Liver (tissue), 9 donors: ENCODE results near the gene ST6GALNAC4. TPM values are rescaled to one million over a fixed set of nuclear protein-coding genes. Genes with fewer than 3 reads are reported as not detected.

Source experiments
- DNase-seq: peaks from one replicate; pipeline ENCODE4 v3.0.0-alpha.2; 2017; ENCODE audit warnings: low spot score
- H3K27ac ChIP-seq, 2 donors: one replicate each; pipeline ENCODE4 v1.7.0; 2013; ENCODE audit warnings: inconsistent platforms in 2 of 2, low read length in 2 of 2, control low read depth in 1 of 2, low read depth in 1 of 2, mild to moderate bottlenecking in 1 of 2
- H3K27me3 ChIP-seq, 4 donors: one replicate each; pipeline versions ENCODE4 v1.6.1 to v1.7.0; 2013; ENCODE audit warnings: low read length in 3 of 4, inconsistent platforms in 1 of 4, mild to moderate bottlenecking in 1 of 4, moderate library complexity in 1 of 4; ENCODE audit not compliant: control insufficient read depth in 4 of 4, insufficient read depth in 4 of 4
- H3K36me3 ChIP-seq, 4 donors: one replicate each; pipeline versions ENCODE4 v1.6.1 to v1.7.0; 2013; ENCODE audit warnings: low read length in 3 of 4, mild to moderate bottlenecking in 3 of 4, low read depth in 1 of 4, moderate library complexity in 1 of 4; ENCODE audit not compliant: control insufficient read depth in 4 of 4, insufficient read depth in 3 of 4
- H3K4me1 ChIP-seq, 4 donors: one replicate each; pipeline versions ENCODE4 v1.6.1 to v1.7.0; 2013; ENCODE audit warnings: low read length in 3 of 4, mild to moderate bottlenecking in 3 of 4, moderate library complexity in 1 of 4; ENCODE audit not compliant: control insufficient read depth in 4 of 4, insufficient read depth in 4 of 4
- H3K4me3 ChIP-seq, 3 donors: one replicate each; pipeline versions ENCODE4 v1.6.1 to v1.7.0; 2013; ENCODE audit warnings: low read length in 3 of 3, control low read depth in 1 of 3, low read depth in 1 of 3, mild to moderate bottlenecking in 1 of 3
- H3K9ac ChIP-seq, 2 donors: one replicate each; pipeline ENCODE4 v1.7.0; 2013; ENCODE audit warnings: low read length in 2 of 2, mild to moderate bottlenecking in 2 of 2, moderate library complexity in 2 of 2, control low read depth in 1 of 2, low read depth in 1 of 2
- H3K9me3 ChIP-seq, 4 donors: one replicate each; pipeline versions ENCODE4 v1.6.1 to v1.7.0; 2013; ENCODE audit warnings: low read length in 3 of 4; ENCODE audit not compliant: control insufficient read depth in 4 of 4
- FOXA1 ChIP-seq: IDR thresholded peaks from 2 replicates; pipeline ENCODE4 v1.6.1; 2016; ENCODE audit warnings: antibody characterized with exemption
- FOXA2 ChIP-seq: IDR thresholded peaks from 2 replicates; pipeline ENCODE4 v1.6.1; 2016; ENCODE audit warnings: antibody characterized with exemption
- GABPA ChIP-seq, 2 donors: IDR thresholded peaks in 1 of 2; conservative IDR thresholded peaks in 1 of 2; 2 replicates each; pipeline ENCODE4 v1.6.1; 2016; ENCODE audit warnings: antibody characterized with exemption in 2 of 2, mild to moderate bottlenecking in 1 of 2, moderate library complexity in 1 of 2
- HNF4A ChIP-seq, 2 donors: conservative IDR thresholded peaks; 2 replicates each; pipeline ENCODE4 v1.6.1; 2016; ENCODE audit warnings: antibody characterized with exemption in 2 of 2, mild to moderate bottlenecking in 2 of 2
- HNF4G ChIP-seq: IDR thresholded peaks from 2 replicates; pipeline ENCODE4 v1.6.1; 2016; ENCODE audit warnings: antibody characterized with exemption
- JUND ChIP-seq, 2 donors: IDR thresholded peaks; 2 replicates each; pipeline ENCODE4 v1.6.1; 2016; ENCODE audit warnings: antibody characterized with exemption in 2 of 2
- MAX ChIP-seq: IDR thresholded peaks from 2 replicates; pipeline ENCODE4 v1.6.1; 2016; ENCODE audit warnings: antibody characterized with exemption
- NR2F2 ChIP-seq: IDR thresholded peaks from 2 replicates; pipeline ENCODE4 v1.6.1; 2016; ENCODE audit warnings: antibody characterized with exemption
- RAD21 ChIP-seq, 2 donors: IDR thresholded peaks; 2 replicates each; pipeline ENCODE4 v1.6.1; 2016; ENCODE audit warnings: antibody characterized with exemption in 2 of 2, mild to moderate bottlenecking in 2 of 2
- REST ChIP-seq: IDR thresholded peaks from 2 replicates; pipeline ENCODE4 v1.6.1; 2016; ENCODE audit warnings: antibody characterized with exemption, mild to moderate bottlenecking
- RXRA ChIP-seq, 2 donors: IDR thresholded peaks; 2 replicates each; pipeline ENCODE4 v1.6.1; 2017 to 2018; ENCODE audit warnings: antibody characterized with exemption in 2 of 2, mild to moderate bottlenecking in 1 of 2
- SP1 ChIP-seq: IDR thresholded peaks from 2 replicates; pipeline ENCODE4 v1.6.1; 2018; ENCODE audit warnings: antibody characterized with exemption, mild to moderate bottlenecking
- TAF1 ChIP-seq: conservative IDR thresholded peaks from 2 replicates; pipeline ENCODE4 v1.6.1; 2016; ENCODE audit warnings: antibody characterized with exemption, mild to moderate bottlenecking
- WGBS: extraction: QIAGEN DNeasy Blood & Tissue Kit; methylation state at CpG from one replicate; pipeline ENCODE4 v1.1.7; 2013; 5-methylcytosine and 5-hydroxymethylcytosine counted together
- polyA plus RNA-seq, 2 donors: library from polyadenylated mRNA; stranded (reverse) in 1 of 2; unstranded in 1 of 2; fragments of 200-250 nt in 1 of 2; fragments of >200 nt in 1 of 2; fragmentation: Nextera tagmentation in 1 of 2; extraction: Ambion mirVana in 1 of 2; gene quantifications; one replicate each; pipeline versions ENCODE4 v1.2.1 to v1.2.3, GENCODE V29; 2013 to 2015
- total RNA-seq, 2 donors: library from RNA; depleted of rRNA; stranded (reverse); fragments of >200 nt; gene quantifications; one replicate each; pipeline ENCODE4 v1.2.3, GENCODE V29; 2014
- TF ChIP-seq, protein P1 (sequence below): fragments of 150-350 bp; IDR thresholded peaks from 2 replicates; pipeline ENCODE4 v1.5.1; 2017; ENCODE audit warnings: improper control_type of control experiment, low read depth, low read length; ENCODE audit not compliant: missing input control
- TF ChIP-seq, protein P2 (sequence below): IDR thresholded peaks from 2 replicates; pipeline ENCODE4 v1.6.1; 2016; ENCODE audit warnings: antibody characterized with exemption
- TF ChIP-seq, protein P3 (sequence below): IDR thresholded peaks from 2 replicates; pipeline ENCODE4 v1.6.1; 2016; ENCODE audit warnings: antibody characterized with exemption
- donor health status: healthy.
- donor health status: healthy.
- donor health status: healthy.
- donor health status: healthy.
- donor health status: healthy.

ST6GALNAC4 gene
- total and polyA plus RNA-seq, 4 donors = 2.5 to 83.7 (median 7.5) TPM

DNA sequence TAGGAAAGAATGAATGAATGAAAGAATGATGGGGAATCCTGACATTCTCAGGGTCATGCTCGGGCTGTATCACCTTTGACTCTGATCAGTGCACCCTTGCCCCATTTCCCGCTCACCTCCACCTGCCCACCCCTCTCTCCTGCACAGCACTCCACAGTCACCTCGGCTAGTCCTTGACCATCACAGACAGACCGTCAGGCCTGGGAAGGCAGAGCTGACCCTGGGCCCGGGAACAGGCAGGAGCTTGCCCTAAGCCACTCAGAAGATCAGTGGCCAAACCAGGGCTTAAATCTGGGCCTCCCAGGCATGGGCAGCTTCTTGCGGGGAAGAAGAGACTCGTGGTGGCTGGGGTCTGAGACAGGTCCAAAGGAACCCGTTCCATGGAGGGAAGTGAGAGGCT is 21.0 kb downstream of the ST6GALNAC4 start:
- 96% methylated on average over 8 of the region's 8 CpGs for WGBS
- TF ChIP-seq FOXA2 (no peak), RXRA (IDR thresholded peaks at IDR 0.05) (no peak), TAF1 (no peak), HNF4A (conservative IDR thresholded peaks at IDR 0.05) (no peak), MAX (no peak), HNF4G (no peak), NR2F2 (no peak), JUND (IDR thresholded peaks at IDR 0.05) (no peak), REST (no peak), RAD21 (IDR thresholded peaks at IDR 0.05) (no peak), SP1 (no peak), FOXA1 (no peak)
- TF ChIP-seq, protein P1, sequence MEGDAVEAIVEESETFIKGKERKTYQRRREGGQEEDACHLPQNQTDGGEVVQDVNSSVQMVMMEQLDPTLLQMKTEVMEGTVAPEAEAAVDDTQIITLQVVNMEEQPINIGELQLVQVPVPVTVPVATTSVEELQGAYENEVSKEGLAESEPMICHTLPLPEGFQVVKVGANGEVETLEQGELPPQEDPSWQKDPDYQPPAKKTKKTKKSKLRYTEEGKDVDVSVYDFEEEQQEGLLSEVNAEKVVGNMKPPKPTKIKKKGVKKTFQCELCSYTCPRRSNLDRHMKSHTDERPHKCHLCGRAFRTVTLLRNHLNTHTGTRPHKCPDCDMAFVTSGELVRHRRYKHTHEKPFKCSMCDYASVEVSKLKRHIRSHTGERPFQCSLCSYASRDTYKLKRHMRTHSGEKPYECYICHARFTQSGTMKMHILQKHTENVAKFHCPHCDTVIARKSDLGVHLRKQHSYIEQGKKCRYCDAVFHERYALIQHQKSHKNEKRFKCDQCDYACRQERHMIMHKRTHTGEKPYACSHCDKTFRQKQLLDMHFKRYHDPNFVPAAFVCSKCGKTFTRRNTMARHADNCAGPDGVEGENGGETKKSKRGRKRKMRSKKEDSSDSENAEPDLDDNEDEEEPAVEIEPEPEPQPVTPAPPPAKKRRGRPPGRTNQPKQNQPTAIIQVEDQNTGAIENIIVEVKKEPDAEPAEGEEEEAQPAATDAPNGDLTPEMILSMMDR = no peak
- TF ChIP-seq, protein P2, sequence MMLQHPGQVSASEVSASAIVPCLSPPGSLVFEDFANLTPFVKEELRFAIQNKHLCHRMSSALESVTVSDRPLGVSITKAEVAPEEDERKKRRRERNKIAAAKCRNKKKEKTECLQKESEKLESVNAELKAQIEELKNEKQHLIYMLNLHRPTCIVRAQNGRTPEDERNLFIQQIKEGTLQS = no peak
- TF ChIP-seq, protein P3, sequence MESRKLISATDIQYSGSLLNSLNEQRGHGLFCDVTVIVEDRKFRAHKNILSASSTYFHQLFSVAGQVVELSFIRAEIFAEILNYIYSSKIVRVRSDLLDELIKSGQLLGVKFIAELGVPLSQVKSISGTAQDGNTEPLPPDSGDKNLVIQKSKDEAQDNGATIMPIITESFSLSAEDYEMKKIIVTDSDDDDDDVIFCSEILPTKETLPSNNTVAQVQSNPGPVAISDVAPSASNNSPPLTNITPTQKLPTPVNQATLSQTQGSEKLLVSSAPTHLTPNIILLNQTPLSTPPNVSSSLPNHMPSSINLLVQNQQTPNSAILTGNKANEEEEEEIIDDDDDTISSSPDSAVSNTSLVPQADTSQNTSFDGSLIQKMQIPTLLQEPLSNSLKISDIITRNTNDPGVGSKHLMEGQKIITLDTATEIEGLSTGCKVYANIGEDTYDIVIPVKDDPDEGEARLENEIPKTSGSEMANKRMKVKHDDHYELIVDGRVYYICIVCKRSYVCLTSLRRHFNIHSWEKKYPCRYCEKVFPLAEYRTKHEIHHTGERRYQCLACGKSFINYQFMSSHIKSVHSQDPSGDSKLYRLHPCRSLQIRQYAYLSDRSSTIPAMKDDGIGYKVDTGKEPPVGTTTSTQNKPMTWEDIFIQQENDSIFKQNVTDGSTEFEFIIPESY = no peak
- peak overlapping the region in 1 of 2 donors; percentile 42 for H3K9ac ChIP-seq
- peaks cover 0 to 28% (median 25%) of the 10 kb centered on the region in 4 donors for H3K4me1 ChIP-seq
- H3K27me3 ChIP-seq = no peaks in the 10 kb centered on the region
- DNase-seq = no peak
- no peak overlapping the region for H3K27ac ChIP-seq
- no peak overlapping the region for H3K4me3 ChIP-seq
- peaks cover 20 to 42% (median 31%) of the 10 kb centered on the region in 4 donors for H3K36me3 ChIP-seq
- peaks cover 0 to 6% (median 5%) of the 10 kb centered on the region in 4 donors for H3K9me3 ChIP-seq

DNA sequence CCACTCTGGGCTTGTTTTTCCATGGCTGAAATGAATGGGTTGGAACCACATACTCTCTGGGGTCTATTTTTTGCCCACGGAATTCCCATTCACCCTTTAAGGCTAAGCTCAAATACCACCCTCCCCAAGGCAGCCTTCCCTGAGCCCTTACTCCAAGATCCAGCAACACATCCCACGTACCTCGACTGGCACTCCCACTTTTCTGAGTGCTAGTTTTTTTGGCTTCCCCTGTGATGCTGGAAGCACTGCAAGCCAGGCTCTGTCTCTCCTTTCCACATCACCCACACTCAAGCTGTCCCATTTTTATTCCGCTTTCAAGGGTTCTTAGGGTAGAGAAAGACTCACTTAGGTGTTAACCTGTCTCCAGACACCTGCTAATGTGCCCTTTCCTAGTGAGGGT is 23.4 kb downstream of the ST6GALNAC4 start:
- H3K36me3 ChIP-seq = peaks cover 25 to 53% (median 38%) of the 10 kb centered on the region in 4 donors
- H3K27me3 ChIP-seq = no peaks in the 10 kb centered on the region
- TF ChIP-seq MAX = no peak
- no peak for TF ChIP-seq GABPA (IDR thresholded peaks at IDR 0.05 in 1 of 2, conservative IDR thresholded peaks at IDR 0.05 in 1 of 2)
- TF ChIP-seq TAF1 = no peak
- no peak for TF ChIP-seq NR2F2
- TF ChIP-seq RAD21 (IDR thresholded peaks at IDR 0.05) = no peak
- TF ChIP-seq, protein P3 = no peak
- TF ChIP-seq, protein P1 = no peak
- no peak overlapping the region for H3K4me3 ChIP-seq
- H3K9me3 ChIP-seq = peaks cover 0 to 6% (median 5%) of the 10 kb centered on the region in 4 donors
- H3K27ac ChIP-seq = no peak overlapping the region
- peaks cover 0 to 20% (median 19%) of the 10 kb centered on the region in 4 donors for H3K4me1 ChIP-seq
- no peak overlapping the region for H3K9ac ChIP-seq
- 98% methylated on average over 4 of the region's 4 CpGs for WGBS
- DNase-seq = no peak
